Smooth muscle cell of the brain vasculature (primary cell): ENCODE measurements around the gene ERC2.

Experiments used
- DNase-seq: peaks from one replicate; pipeline ENCODE4 v3.0.0-alpha.2; 2012; ENCODE audit warnings: low read depth, low spot score

The ERC2 gene

GRCh38 chr3:55795746-55796145, 672.5 kb downstream of the ERC2 start:
- no peak for DNase-seq

GRCh38 chr3:55795296-55795695, 673.0 kb downstream of the ERC2 start:
- no peak for DNase-seq

- DNase-seq = no peak
Observed at GRCh38 chr3:55792742-55793141, 675.5 kb downstream of the ERC2 start.

GRCh38 chr3:55792009-55792408, 676.3 kb downstream of the ERC2 start:
- DNase-seq = no peak

GRCh38 chr3:55790596-55791350, 677.5 kb downstream of the ERC2 start:
- DNase-seq = no peak

GRCh38 chr3:55789516-55789915, 678.8 kb downstream of the ERC2 start:
- DNase-seq = no peak

- no peak for DNase-seq
Observed at GRCh38 chr3:55782807-55783206, 685.5 kb downstream of the ERC2 start.

GRCh38 chr3:55782351-55782750, 685.9 kb downstream of the ERC2 start:
- DNase-seq = no peak

- DNase-seq = no peak
Observed at GRCh38 chr3:55780913-55781312, 687.4 kb downstream of the ERC2 start.

GRCh38 chr3:55779543-55779942, 688.7 kb downstream of the ERC2 start:
- DNase-seq = no peak

- DNase-seq = no peak
Observed at GRCh38 chr3:55775366-55776154, 692.7 kb downstream of the ERC2 start.

GRCh38 chr3:55774856-55775255, 693.4 kb downstream of the ERC2 start:
- DNase-seq = no peak

GRCh38 chr3:55771503-55771902, 696.8 kb downstream of the ERC2 start:
- DNase-seq = no peak

- no peak for DNase-seq
Observed at GRCh38 chr3:55770077-55770476, 698.2 kb downstream of the ERC2 start.

- no peak for DNase-seq
Observed at GRCh38 chr3:55766753-55767152, 701.5 kb downstream of the ERC2 start.

- DNase-seq = no peak
Observed at GRCh38 chr3:55765906-55766701, 702.2 kb downstream of the ERC2 start.

GRCh38 chr3:55765398-55765797, 702.9 kb downstream of the ERC2 start:
- no peak for DNase-seq

- no peak for DNase-seq
Observed at GRCh38 chr3:55756976-55757375, 711.3 kb downstream of the ERC2 start.

GRCh38 chr3:55755516-55756205, 712.6 kb downstream of the ERC2 start:
- DNase-seq = no peak

- DNase-seq = no peak
Observed at GRCh38 chr3:55752911-55753310, 715.4 kb downstream of the ERC2 start.

GRCh38 chr3:55751730-55752129, 716.5 kb downstream of the ERC2 start:
- no peak for DNase-seq

GRCh38 chr3:55750525-55750924, 717.7 kb downstream of the ERC2 start:
- DNase-seq = no peak
